GM21528 (cell line): ENCODE data around the gene SNUPN.
A peak's percentile ranks its signal among the peaks of the same experiment; 100 is the strongest.

Experiments used
- ATAC-seq: cut with Tn5 transposase; IDR thresholded peaks from one replicate; pipeline ENCODE4 v1.9.1; 2021; ENCODE audit warnings: mild to moderate bottlenecking, moderate library complexity; ENCODE audit not compliant: unreplicated experiment, low FRiP score

Gene SNUPN

DNA sequence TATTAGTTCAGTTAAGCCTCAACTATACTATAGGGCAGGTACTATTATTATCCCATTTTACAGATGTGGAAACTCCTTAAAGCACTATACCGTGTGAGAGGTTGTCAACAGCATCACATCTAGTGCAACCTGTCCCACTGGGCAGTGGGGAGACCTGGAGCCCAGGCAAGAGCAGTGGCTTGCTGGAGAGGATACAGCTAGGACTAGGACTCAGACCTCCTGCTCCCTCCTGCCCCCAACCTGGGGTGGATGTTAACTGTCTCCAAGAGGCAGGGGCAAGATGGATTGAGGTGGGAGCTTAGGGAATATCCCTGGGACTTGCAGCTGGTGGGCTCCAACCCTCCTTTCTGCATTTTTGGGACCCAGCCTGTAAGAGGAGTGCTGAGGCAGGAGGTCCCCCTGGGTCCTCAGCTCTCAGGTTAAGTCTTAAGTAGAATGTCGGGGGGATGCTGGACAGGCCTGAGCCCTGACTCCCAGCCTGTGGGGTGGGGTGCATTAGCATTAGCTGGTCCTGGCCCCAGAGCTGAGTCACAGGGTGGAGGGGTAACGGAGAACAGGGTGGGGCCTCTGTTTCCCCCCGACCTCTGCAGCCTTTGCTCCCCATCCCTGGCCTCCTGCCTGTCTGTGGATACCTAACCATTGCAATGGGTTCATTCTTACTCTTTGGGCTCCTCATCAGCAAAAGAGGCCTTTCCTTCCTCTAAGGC, 28.8 kb upstream of the SNUPN start:
- no peak for ATAC-seq

DNA sequence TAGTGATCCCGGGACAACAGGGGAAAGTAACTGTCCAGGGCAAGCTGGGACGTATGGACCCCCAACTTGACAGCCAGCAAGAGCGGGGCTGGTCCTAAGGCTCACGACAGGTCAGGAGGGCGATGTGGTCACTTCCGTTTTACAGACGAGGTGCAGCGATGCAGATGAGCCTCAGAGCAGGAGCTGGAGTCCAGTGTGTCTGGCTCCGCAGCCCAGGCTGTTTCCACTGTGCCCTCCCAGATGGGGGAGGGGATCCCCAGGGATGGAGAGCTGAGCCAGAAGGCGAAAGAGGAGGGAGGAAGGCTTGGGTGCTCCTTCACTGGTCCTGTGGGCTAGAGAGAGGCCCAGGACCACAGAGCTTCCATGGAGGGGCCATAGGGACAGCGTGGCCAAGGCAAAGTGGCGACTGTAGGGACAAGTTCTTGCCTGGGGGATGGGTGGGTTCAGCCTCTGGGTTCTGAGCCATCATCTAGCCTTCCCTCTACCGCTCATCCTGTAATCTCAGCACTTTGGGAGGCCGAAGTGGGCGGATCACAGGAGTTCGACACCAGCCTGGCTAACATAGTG, 27.9 kb upstream of the SNUPN start:
- ATAC-seq, result no peak

DNA sequence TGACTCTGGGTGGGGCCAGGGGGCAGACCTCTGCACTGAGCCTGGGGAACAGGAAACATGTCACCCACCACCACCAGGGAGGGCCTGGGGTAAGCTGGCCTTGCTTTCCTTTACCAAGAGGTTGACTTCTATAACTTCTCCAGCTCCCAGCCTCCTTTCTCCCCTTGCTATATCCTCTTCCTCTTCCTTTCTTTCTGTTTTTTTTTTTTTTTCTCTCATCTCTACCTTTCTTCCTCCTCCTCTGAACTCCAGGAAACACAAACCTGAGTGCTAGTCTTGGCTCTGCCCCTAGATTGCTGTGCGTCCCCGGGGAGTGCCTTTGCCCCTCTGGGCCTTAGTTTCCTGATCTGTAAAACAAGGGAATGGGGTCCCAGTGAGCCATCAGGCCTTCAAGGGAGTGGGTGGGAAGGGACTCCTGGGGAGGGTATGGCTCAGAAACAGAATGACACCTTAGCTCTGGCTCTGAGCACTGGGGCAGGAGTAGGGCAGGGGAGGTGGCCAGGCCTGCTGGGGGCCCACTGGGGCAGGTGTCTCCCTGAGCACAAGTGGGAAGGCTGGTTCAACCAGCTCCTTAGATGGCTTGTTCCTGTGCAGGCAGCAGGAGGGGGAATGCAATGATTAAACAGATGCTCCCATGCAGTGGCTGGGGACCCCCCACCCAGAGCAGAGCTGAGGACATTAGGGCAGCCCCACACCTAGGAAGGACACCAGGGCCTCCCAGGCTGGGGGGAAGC, 26.5 kb upstream of the SNUPN start:
- ATAC-seq, result no peak

DNA sequence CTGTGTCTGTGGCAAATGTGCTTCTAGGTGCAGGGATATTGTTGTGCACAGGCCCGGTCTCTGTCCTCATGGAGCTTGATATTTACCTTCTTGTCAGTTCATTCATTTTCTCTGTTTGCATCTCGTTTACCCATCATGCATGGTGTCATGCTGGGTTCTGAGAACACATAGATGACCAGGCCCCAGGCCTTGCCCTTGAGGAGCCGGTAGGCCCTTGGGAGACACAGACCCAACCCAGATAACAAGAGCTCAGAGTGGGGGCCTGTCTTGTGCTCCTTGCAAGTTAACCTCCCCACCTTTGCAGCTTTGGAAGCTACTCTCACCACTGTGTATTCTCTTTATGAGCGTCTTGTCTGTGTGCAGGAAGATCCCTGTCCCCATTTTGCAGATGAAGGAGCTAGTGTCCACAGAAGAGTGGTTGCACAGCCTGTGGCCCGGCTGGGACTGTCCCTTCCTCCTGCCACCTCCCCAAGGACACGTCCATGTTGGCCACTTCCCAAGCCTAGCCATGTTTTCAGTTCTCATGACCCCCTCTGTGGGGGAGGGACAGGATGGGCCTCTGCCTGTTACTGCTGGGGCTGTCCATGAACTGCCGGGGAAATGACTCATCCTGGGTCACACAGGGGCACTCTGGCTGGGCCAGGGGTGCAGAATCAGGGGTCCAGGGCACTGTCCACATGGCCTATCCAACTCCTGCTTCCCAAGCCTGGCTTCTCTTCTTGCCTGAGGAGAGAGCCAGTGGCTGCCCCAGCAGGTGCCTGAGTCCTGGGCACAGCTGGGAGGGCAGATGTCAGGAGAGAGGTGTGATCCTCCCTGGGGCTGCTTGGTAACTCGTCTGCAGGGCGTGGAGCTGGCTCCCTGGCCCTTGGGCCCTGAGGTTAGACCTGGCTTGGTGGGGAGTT, 25.6 kb upstream of the SNUPN start:
- ATAC-seq, result no peak

DNA sequence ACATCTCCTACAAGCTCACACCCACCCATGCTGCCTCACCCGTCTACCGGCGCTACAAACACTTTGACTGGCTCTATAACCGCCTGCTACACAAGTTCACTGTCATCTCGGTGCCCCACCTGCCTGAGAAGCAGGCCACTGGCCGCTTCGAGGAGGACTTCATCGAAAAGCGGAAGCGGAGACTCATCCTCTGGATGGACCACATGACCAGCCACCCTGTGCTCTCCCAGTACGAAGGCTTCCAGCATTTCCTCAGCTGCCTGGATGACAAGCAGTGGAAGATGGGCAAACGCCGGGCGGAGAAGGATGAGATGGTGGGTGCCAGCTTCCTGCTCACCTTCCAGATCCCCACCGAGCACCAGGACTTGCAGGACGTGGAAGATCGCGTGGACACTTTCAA, 24.3 kb upstream of the SNUPN start:
- no peak for ATAC-seq

DNA sequence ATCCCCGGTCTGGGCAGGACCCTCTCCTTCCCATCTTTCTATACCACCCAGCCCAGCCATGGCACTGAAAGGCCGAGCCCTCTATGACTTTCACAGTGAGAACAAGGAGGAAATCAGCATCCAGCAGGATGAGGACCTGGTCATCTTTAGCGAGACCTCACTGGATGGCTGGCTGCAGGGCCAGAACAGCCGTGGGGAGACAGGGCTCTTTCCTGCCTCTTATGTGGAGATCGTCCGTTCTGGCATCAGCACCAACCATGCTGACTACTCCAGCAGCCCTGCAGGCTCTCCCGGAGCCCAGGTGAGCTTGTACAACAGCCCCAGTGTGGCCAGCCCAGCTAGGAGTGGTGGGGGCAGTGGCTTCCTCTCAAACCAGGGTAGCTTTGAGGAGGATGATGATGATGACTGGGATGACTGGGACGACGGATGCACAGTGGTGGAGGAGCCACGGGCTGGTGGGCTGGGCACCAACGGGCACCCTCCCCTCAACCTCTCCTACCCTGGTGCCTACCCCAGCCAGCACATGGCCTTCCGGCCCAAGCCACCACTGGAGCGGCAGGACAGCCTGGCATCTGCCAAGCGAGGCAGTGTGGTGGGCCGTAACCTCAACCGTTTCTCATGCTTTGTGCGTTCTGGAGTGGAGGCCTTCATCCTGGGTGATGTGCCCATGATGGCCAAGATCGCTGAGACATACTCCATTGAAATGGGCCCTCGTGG, 23.7 kb upstream of the SNUPN start:
- ATAC-seq, result no peak

DNA sequence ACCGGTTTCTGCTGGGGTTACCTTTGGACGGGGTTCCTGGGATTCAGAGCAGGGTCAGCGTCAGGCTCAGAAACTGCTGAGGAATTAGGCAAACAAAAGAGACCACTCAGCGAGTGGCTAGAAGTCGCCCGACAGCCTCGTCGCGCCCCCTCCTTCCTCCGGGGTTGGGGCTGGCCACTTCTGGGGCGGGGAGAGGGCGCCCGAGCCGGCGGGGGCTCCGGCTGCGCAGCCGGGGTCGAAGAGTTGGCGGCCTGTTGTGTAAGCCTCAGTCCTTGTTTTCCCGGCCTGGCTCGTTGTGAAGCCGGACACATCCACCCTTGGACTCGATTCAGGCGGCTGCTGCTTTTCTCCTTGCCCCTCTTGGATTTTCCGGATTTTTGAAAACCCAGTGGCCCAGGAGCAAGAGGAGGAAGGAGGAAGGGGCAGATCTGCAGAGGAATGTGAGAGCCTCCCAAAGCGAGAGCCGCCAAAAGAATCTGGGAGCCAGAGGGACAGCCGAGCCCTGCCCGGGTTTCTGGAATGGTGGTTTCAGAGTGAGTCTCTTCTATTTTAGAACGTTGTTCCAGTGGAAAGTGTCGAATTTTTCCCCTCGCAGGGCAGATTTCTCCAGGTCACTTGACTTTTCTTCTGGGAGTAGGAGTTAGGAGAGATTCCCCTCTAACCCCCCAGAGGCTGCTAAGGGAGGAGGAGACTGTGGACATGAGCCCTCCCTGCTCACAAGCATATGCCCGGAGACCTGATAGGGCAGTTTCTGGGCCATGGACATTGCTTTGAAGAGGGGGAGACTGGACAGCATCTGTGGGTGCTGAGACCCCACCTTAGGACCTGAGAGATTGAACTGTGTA, 22.9 kb upstream of the SNUPN start:
- ATAC-seq, result no peak

DNA sequence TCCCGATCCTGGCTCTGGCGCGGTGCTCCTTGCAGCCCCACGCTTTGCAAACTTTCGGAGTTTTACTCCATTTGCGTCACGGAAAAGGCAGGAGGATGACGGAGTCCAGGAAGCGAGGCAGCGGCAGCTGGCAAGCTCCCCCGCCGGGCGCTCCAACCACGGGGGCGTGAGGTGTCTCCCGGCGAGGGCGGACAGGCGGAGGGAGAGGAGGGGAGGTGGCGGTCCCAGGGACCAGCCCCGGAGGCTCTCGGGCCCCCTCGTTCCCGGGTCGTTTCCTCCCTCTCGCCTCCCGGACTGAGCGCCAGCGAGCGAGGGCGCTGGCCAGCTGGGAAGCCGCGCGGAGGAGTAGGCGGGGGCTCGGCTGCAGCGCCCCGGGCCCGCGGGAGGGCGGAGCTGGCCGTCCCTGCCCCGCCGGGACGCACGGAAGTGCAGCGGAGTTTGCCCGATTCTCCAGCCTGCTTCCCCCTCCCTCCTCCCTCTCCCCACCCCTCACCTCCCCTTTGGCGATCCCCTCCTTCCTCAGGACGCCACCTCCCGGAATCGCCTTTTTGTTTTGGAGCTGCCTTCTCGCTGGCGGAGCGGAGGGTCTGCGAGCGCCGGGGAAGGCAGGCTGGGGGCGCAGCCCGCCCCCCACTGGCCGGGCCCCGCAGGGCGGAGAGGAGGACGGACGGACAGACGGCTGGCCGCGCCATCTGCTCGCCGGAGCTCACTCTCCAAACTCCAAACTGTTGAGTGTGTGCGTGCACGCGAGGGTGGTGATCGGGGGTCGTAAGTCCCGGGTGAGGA, 22.0 kb upstream of the SNUPN start, which contains the start of gene SNX33:
SNX33 (plus strand) TSS at position 543 of the 786 bp plus-strand sequence. CDS start 1,191 bp downstream, outside the sequence.
- no peak for ATAC-seq

DNA sequence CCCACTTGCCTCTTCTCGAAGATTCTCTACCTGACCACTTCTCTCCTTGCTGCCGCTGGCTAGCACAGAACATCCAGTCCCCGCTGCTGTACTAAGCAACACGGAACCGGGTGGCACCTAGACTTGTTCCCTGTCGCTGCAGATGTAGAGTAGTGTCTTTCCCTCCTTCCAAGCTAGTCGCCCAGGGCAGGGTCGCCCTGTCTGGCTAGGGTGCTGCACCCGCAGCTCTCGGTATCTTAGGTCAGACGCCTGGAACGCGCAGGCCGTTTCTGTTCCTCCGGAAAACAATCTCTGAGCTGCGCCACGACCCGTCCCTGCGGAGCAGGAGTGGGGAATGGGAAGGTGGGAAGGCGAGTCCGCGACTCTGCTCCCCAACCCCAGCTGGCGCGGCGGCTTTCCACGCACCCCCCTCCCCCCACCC, 21.4 kb upstream of the SNUPN start:
- ATAC-seq, result no peak

DNA sequence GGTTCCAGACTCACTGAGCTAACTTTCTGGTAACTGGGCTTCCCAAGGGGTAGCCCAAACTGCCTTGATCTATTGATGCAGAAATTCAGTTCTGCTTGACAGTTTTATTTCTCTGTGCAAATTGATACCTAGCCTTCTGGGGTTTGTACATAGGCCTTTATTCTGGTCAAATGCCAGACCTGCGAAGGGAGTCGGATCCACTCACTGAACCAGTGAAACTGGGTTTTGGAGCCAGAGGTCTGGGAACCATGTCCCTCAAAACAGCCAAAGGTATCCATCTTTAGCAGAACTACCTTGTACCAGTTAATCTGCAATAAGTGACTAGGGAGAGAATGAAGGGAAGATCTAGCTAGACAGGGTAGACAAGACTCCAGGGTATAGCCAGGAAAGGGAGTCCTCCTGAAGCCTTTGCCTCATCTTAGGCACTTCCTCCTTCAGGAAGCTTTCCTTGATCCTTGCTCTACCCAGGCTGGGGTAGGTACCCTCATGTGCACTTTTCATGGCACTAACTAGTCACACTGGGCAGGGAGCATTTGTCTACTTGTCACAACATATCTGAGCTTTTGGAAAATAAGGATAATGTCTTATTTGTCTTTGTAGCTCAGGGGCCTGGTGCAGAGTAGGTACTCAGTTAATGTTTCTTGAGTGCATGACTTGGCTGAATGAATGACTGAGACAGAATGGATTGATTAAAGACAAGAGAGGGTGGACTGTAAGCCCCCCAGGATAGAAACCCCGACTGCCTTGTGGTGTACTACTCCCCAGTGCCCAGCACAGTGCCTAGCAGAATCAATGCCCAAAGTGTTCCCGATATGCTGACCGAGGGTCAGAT, 20.8 kb upstream of the SNUPN start:
- ATAC-seq, result no peak

DNA sequence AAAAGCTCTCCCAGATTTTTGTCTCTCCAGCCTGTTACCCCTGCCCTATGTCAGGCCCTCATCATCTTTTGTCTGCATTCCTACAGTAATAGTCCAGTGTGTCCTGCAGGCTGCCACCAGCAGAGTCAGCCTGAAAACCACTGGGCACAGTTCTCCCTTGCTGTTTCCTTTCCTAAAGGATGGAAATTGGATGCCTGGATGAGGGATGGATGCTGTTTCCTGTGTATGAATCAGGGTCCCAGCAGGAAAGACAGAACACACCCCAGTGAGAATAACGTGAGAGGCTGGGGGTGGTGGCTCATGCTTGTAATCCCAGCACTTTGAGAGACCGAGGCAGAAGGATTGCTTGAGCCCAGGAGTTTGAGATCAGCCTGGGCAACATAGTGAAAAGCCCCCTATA, 18.9 kb upstream of the SNUPN start:
- ATAC-seq, result no peak

DNA sequence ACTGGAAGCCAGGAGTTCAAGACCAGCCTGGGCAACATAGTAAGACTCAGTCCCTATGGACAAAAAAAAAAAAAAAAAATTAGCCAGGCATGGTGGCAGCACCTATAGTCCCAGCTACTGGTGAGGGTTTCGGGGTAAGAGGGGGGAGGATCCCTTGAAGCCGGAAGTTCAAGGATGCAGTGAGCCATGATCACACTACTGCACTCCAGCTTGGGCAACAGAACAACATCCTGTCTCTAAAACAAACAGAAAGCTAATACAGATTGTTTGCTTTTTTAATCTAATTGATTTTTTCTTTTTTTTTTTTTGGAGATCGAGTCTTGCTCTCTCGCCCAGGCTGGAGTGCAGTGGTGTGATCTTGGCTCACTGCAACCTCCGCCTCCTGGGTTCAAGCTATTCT, 16.1 kb upstream of the SNUPN start:
- ATAC-seq, result no peak

DNA sequence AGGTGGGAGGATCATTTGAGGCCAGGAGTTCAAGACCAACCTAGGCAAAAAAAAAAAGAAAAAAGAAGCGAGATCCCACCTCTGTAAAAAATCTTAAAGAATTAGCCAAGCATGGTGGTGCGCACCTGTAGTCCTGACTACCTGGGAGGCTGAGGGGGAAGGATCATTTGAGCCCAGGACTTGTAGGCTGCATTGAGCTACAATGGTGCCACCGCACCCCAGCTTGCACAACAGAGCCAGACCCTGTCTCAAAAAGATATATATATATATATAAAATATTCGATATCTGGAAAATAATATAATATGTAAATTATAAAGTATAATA, 15.6 kb upstream of the SNUPN start:
- ATAC-seq, result no peak

DNA sequence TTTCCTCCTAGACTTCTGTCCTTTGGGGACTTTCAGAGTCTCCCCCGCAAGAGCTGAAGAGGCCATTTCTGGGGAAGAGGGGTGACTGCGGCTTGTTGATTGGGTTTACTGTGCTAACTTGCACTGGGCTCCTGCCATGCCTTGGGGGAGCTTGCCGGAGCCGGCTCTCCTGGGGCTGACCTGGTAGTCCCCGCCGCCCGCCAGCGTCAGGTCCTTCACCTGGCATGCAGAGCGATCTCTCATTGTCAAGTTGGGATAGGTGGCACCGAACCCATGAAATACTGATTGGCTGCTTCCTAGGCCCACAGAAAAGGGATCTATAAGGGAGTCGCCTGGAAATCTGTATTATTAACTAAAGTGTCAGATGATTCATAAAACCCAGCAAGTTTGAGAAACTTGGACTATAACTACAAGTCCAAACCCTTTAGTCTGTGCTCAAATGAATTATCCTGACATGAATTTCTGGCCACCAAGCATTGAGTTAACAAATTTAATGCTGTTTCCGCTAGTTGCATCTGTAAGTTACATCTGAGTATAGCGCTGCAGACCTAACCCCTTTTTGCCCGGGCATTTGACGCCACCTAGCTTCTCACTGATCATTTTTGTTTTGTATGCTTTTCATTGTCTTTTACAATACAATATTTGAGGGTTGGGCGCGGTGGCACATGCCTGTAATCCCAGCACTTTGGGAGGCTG, 15.1 kb upstream of the SNUPN start:
- ATAC-seq, result peak; percentile 32

DNA sequence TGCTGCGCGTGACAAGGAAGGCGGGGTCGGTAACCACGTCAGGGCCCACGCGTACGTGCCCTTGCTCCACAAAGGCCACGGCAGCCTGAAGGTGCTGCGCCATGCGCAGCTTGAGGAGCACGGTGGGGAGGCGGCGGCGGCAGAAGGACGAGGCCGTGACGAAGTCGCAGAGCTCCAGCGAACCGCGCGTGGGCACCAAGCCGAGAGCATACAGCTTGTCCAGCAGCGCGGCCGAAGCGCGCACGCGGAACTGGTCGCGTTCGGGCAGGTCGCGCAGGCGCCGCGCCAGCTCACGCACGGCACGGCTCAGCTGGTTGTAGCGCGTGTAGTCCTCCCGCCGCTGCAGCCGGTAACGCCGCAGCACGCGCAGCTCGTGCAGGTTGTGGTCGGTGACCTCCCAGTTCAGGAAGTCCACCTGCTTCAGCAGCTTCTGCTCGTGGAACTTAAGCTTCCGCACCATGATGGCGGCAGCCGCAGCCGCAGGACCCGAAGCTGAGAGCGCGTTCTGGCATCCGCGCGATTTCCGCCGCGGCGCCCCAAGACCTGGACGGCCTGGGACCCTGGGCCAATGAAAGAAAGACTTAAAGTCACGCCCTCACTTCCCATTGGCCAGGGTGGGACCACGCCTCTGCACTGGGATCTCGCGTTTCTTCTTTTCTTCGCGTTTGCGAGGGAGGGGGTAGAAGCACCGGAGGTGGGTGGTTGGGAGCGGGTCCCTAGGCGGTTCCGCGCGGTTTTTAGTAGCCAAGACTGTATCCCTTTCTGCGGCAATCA, 14.4 kb upstream of the SNUPN start, which contains the start of gene IMP3:
IMP3 (minus strand) TSS at position 516 of the 774 bp plus-strand sequence; CDS start at position 460, 56 bp downstream.
- peak; percentile 92 for ATAC-seq

DNA sequence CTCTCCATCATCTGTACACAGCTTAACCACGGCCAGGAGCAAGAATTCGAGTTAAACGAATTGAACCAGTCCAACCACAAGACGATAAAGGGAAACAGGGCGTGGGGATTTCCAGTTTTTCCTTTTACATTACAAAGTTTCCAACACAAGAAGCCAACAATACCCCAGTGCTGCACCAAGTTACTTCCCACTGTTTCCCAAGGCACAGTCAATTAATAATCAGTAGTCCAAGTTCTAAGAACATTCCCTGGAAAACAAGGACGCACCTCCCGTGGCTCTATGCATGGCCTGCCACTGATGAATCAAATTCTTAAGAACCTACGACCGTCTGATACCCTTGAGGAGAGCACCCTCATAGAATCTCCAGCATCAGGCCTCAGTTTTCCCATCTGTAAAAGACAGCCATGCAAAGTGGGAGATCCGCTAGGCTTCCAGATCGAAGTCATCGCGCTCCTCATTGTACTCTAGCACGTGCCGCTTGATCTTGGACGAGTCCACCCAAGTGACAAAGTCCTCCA, 13.7 kb upstream of the SNUPN start:
- ATAC-seq, result no peak
